WI38 (cell line): Measurements from ENCODE around the gene PDE11A.

Source experiments
- H3K4me3 ChIP-seq: 2 replicates; pipeline ENCODE4 v1.5.1; 2011; ENCODE audit warnings: low read depth, mild to moderate bottlenecking, control low read depth, low read length
- TF ChIP-seq, protein P1 (sequence below): IDR thresholded peaks from 2 replicates; pipeline ENCODE4 v1.5.1; 2012; ENCODE audit warnings: low read depth, mild to moderate bottlenecking, control low read depth, low read length

Gene PDE11A

GRCh38 chr2:177703159-177703558 is 369.4 kb downstream of the PDE11A start:
- TF ChIP-seq, protein P1, sequence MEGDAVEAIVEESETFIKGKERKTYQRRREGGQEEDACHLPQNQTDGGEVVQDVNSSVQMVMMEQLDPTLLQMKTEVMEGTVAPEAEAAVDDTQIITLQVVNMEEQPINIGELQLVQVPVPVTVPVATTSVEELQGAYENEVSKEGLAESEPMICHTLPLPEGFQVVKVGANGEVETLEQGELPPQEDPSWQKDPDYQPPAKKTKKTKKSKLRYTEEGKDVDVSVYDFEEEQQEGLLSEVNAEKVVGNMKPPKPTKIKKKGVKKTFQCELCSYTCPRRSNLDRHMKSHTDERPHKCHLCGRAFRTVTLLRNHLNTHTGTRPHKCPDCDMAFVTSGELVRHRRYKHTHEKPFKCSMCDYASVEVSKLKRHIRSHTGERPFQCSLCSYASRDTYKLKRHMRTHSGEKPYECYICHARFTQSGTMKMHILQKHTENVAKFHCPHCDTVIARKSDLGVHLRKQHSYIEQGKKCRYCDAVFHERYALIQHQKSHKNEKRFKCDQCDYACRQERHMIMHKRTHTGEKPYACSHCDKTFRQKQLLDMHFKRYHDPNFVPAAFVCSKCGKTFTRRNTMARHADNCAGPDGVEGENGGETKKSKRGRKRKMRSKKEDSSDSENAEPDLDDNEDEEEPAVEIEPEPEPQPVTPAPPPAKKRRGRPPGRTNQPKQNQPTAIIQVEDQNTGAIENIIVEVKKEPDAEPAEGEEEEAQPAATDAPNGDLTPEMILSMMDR, result no peak
- no peak overlapping the region for H3K4me3 ChIP-seq

- TF ChIP-seq, protein P1, result no peak
- no peak overlapping the region for H3K4me3 ChIP-seq
Observed at GRCh38 chr2:177698281-177698680, 374.3 kb downstream of the PDE11A start.

DNA sequence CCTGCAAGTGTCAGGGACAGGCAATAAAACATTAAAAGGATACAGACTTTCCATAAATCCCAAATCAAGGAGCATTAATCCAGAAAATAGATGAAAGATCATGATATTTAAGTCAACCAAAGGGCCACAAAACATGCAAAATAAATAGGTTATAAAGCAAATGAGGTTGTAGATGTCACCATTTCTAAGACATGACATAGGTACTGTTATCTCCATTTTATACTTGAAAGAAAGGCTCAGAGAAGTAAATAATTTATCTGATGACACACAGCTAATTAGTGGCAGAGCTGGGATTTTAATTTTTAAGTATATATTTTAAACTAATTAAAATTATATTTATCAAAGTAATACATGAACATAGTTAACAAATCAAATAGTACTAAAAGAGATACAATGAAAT is 378.2 kb downstream of the PDE11A start:
- no peak overlapping the region for H3K4me3 ChIP-seq
- TF ChIP-seq, protein P1, result no peak

DNA sequence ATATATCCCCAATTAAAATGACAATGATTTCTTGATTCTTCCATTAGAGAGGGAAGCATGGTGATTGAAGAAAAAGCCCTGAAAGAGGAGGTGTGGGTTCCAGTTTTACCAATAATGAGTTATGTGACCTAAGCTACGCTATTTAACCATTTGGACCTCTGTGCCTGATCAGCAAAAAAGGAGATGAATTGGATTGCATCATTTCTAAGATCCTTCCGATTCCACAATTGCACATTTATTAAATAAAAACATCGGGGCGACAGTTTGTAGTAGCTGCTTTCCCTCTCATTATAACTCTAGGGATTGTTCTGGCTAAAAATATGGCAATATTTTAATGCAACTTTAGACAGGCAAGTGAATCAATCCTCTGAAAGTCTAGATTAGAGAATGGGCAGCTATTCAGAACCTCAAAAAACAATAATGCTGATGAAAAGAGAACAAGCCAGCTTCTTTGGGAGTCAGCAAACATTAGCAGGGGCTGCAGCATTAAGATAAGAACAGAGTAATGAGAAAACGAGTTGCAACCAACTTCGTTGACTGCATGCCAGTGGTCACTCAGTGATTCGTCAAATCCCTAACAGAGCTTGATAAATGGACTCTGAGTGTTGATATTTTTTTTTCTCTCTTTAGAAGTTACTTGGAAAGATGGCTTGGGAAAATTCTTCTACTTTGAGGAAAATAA is 378.8 kb downstream of the PDE11A start:
- TF ChIP-seq, protein P1, result no peak
- H3K4me3 ChIP-seq, result no peak overlapping the region

- no peak overlapping the region for H3K4me3 ChIP-seq
- TF ChIP-seq, protein P1, result no peak
Observed at GRCh38 chr2:177692783-177693269, 379.8 kb downstream of the PDE11A start.

DNA sequence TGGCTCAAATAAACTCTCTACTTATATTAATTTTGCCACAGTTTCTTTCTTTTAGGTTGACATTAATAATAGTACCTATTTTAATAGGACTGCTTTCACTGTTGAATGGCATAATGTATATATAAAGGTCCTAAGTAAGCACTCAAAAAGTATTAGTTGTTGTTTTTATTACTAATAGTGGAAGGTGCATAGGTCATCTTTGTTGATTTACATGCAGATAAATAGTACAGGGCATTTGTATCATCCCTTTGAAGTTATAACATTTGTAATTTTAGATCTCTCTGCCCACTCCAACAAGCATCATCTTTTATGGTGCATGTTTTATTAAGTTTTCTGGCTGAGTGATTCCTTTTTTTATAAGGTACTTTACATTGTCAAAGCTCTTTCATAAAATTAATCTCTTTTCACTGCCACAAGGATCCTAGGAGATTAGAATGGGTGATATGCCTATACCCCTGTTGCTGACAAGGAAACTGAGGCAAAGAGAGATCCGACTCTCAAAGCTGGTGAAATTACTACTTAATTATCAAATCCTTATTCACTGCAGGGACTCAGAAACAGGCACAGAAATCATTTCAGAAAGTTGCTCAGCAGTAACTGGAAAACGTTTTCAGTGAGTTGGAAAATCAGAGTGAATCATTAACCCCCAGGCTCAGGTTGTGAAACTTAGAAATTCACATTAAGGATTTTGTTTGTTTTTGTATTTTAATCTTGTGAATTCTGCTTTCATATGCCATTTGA is 380.4 kb downstream of the PDE11A start:
- TF ChIP-seq, protein P1, result no peak
- H3K4me3 ChIP-seq, result no peak overlapping the region

DNA sequence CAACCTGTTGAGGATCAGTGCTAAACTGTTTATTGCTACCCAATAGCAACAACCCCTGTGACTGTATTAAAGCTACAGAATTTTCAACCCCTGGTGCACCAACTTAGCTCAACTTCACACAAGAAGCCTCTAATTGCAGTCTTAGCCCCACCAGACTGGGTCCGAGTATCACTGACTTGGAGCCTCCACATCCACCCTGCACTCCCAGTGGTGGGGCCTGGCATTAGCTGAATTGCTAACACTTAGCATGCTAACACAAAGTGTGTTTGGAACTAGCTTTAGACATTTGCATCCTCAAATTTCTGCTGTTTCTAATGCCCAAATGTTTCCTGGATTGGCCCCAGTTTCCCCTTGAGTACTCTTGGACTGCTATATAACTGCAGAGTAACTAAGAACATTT is 381.4 kb downstream of the PDE11A start:
- H3K4me3 ChIP-seq, result no peak overlapping the region
- TF ChIP-seq, protein P1, result no peak
